Measurements from ENCODE around the gene AKNAD1.

- TF ChIP-seq EZH2 (optimal IDR thresholded peaks at IDR 0.05; ENCODE audit: low read depth, low read length) (no peak), CTCF (IDR thresholded peaks at IDR 0.05; ENCODE audit: low read length) (no peak)
Observed at GRCh38 chr1:108896146-108897145, 39.6 kb upstream of the AKNAD1 start.
